GM20431 (cell line): Measurements from ENCODE around the gene DNHD1.

Experiments used
- in situ Hi-C: fragments of 300-500 bp; cut with MseI, MboI; formaldehyde crosslinking; loops from one replicate; pipeline ENCODE4 v1.15.0; 2020; ENCODE audit warnings: low sequenced_read_pairs; ENCODE audit not compliant: unreplicated experiment

DNHD1 gene

GRCh38 chr11:6607190-6607795 is 110.2 kb downstream of the DNHD1 start:
- in situ Hi-C loops = no loop called here

- in situ Hi-C loops = no loop called here
Observed at GRCh38 chr11:6608011-6608410, 110.9 kb downstream of the DNHD1 start.

GRCh38 chr11:6608726-6609501 is 111.8 kb downstream of the DNHD1 start:
- in situ Hi-C loops = no loop called here

GRCh38 chr11:6609502-6610015 is 112.5 kb downstream of the DNHD1 start:
- in situ Hi-C loops = no loop called here

- in situ Hi-C loops = no loop called here
Observed at GRCh38 chr11:6610591-6610990, 113.5 kb downstream of the DNHD1 start.

- in situ Hi-C loops = no loop called here
Observed at GRCh38 chr11:6611092-6611962, 114.2 kb downstream of the DNHD1 start.

GRCh38 chr11:6611963-6612212 is 114.8 kb downstream of the DNHD1 start:
- in situ Hi-C loops = no loop called here

GRCh38 chr11:6612213-6613041 is 115.3 kb downstream of the DNHD1 start, which contains the start of gene TAF10:
Gene TAF10 (minus strand): TSS chr11:6612216. CDS start chr11:6612189, 27 bp downstream.
- in situ Hi-C loops = no loop called here

GRCh38 chr11:6613496-6613895 is 116.4 kb downstream of the DNHD1 start:
- in situ Hi-C loops = no loop called here

- in situ Hi-C loops = no loop called here
Observed at GRCh38 chr11:6614446-6614845, 117.4 kb downstream of the DNHD1 start.

- in situ Hi-C loops = no loop called here
Observed at GRCh38 chr11:6615046-6615445, 118.0 kb downstream of the DNHD1 start.

- in situ Hi-C loops = no loop called here
Observed at GRCh38 chr11:6615882-6616585, 119.0 kb downstream of the DNHD1 start.

- in situ Hi-C loops = no loop called here
Observed at GRCh38 chr11:6616596-6617250, 119.6 kb downstream of the DNHD1 start.

- in situ Hi-C loops = no loop called here
Observed at GRCh38 chr11:6617315-6617781, 120.3 kb downstream of the DNHD1 start.

GRCh38 chr11:6618117-6619003 is 121.3 kb downstream of the DNHD1 start:
- in situ Hi-C loops = no loop called here

- in situ Hi-C loops = no loop called here
Observed at GRCh38 chr11:6619004-6619745, 122.1 kb downstream of the DNHD1 start, which contains the start of gene TPP1. Gene TPP1 (minus strand): TSS chr11:6619422. CDS start chr11:6619400, 22 bp downstream.

- in situ Hi-C loops = no loop called here
Observed at GRCh38 chr11:6620636-6621035, 123.6 kb downstream of the DNHD1 start.
